Measurements from ENCODE around the gene PTH1R.

PTH1R gene

GRCh38 chr3:46844881-46845312, 32.6 kb upstream of the PTH1R start:
- no peaks in the 10 kb centered on the region for H3K9me3 ChIP-seq (ENCODE audit: control insufficient read depth, low read length)
- H3K36me3 ChIP-seq (ENCODE audit: control insufficient read depth, insufficient read depth, low read length): no peaks in the 10 kb centered on the region
- no peak overlapping the region for H3K9ac ChIP-seq (ENCODE audit: low read length)
- H3K4me1 ChIP-seq (ENCODE audit: control insufficient read depth, insufficient read depth, low read length): peaks cover 13% of the 10 kb centered on the region
- H3K4me3 ChIP-seq (ENCODE audit: low read length): no peak overlapping the region
- H3K27me3 ChIP-seq (ENCODE audit: control insufficient read depth, insufficient read depth, low read length): peaks cover 15% of the 10 kb centered on the region

- Histone ChIP-seq H3K9ac (ENCODE audit: low read length) (peak overlapping the region; percentile 55), H3K4me3 (ENCODE audit: low read length) (no peak overlapping the region), H3K36me3 (ENCODE audit: control insufficient read depth, insufficient read depth, low read length) (no peaks in the 10 kb centered on the region), H3K9me3 (ENCODE audit: control insufficient read depth, low read length) (no peaks in the 10 kb centered on the region), H3K27me3 (ENCODE audit: control insufficient read depth, insufficient read depth, low read length) (peaks cover 15% of the 10 kb centered on the region), H3K4me1 (ENCODE audit: control insufficient read depth, insufficient read depth, low read length) (peaks cover 13% of the 10 kb centered on the region)
Observed at GRCh38 chr3:46845397-46845859, 32.1 kb upstream of the PTH1R start.

GRCh38 chr3:46845860-46846623, 31.5 kb upstream of the PTH1R start:
- peak overlapping the region; percentile 55 for H3K9ac ChIP-seq (ENCODE audit: low read length)
- peaks cover 15% of the 10 kb centered on the region for H3K27me3 ChIP-seq (ENCODE audit: control insufficient read depth, insufficient read depth, low read length)
- peaks cover 13% of the 10 kb centered on the region for H3K4me1 ChIP-seq (ENCODE audit: control insufficient read depth, insufficient read depth, low read length)
- H3K36me3 ChIP-seq (ENCODE audit: control insufficient read depth, insufficient read depth, low read length): no peaks in the 10 kb centered on the region
- no peak overlapping the region for H3K4me3 ChIP-seq (ENCODE audit: low read length)
- no peaks in the 10 kb centered on the region for H3K9me3 ChIP-seq (ENCODE audit: control insufficient read depth, low read length)

- Histone ChIP-seq H3K27me3 (ENCODE audit: control insufficient read depth, insufficient read depth, low read length) (peaks cover 15% of the 10 kb centered on the region), H3K4me3 (ENCODE audit: low read length) (no peak overlapping the region), H3K9me3 (ENCODE audit: control insufficient read depth, low read length) (no peaks in the 10 kb centered on the region), H3K36me3 (ENCODE audit: control insufficient read depth, insufficient read depth, low read length) (no peaks in the 10 kb centered on the region), H3K4me1 (ENCODE audit: control insufficient read depth, insufficient read depth, low read length) (peaks cover 13% of the 10 kb centered on the region), H3K9ac (ENCODE audit: low read length) (peak overlapping the region; percentile 53)
Observed at GRCh38 chr3:46846624-46847542, 30.6 kb upstream of the PTH1R start.

GRCh38 chr3:46847744-46848143, 29.8 kb upstream of the PTH1R start:
- Histone ChIP-seq H3K9ac (ENCODE audit: low read length) (no peak overlapping the region), H3K4me3 (ENCODE audit: low read length) (no peak overlapping the region), H3K36me3 (ENCODE audit: control insufficient read depth, insufficient read depth, low read length) (no peaks in the 10 kb centered on the region), H3K27me3 (ENCODE audit: control insufficient read depth, insufficient read depth, low read length) (peaks cover 15% of the 10 kb centered on the region), H3K4me1 (ENCODE audit: control insufficient read depth, insufficient read depth, low read length) (peaks cover 13% of the 10 kb centered on the region), H3K9me3 (ENCODE audit: control insufficient read depth, low read length) (no peaks in the 10 kb centered on the region)

- peaks cover 13% of the 10 kb centered on the region for H3K4me1 ChIP-seq (ENCODE audit: control insufficient read depth, insufficient read depth, low read length)
- H3K27me3 ChIP-seq (ENCODE audit: control insufficient read depth, insufficient read depth, low read length): peaks cover 15% of the 10 kb centered on the region
- no peaks in the 10 kb centered on the region for H3K9me3 ChIP-seq (ENCODE audit: control insufficient read depth, low read length)
- no peak overlapping the region for H3K9ac ChIP-seq (ENCODE audit: low read length)
- no peaks in the 10 kb centered on the region for H3K36me3 ChIP-seq (ENCODE audit: control insufficient read depth, insufficient read depth, low read length)
- H3K4me3 ChIP-seq (ENCODE audit: low read length): no peak overlapping the region
Observed at GRCh38 chr3:46848271-46849044, 29.1 kb upstream of the PTH1R start.

- H3K4me1 ChIP-seq (ENCODE audit: control insufficient read depth, insufficient read depth, low read length): peaks cover 13% of the 10 kb centered on the region
- no peaks in the 10 kb centered on the region for H3K9me3 ChIP-seq (ENCODE audit: control insufficient read depth, low read length)
- H3K36me3 ChIP-seq (ENCODE audit: control insufficient read depth, insufficient read depth, low read length): no peaks in the 10 kb centered on the region
- H3K9ac ChIP-seq (ENCODE audit: low read length): no peak overlapping the region
- no peak overlapping the region for H3K4me3 ChIP-seq (ENCODE audit: low read length)
- peaks cover 15% of the 10 kb centered on the region for H3K27me3 ChIP-seq (ENCODE audit: control insufficient read depth, insufficient read depth, low read length)
Observed at GRCh38 chr3:46849045-46849631, 28.4 kb upstream of the PTH1R start.

GRCh38 chr3:46849686-46850467, 27.6 kb upstream of the PTH1R start:
- Histone ChIP-seq H3K9me3 (ENCODE audit: control insufficient read depth, low read length) (no peaks in the 10 kb centered on the region), H3K9ac (ENCODE audit: low read length) (no peak overlapping the region), H3K4me3 (ENCODE audit: low read length) (no peak overlapping the region), H3K4me1 (ENCODE audit: control insufficient read depth, insufficient read depth, low read length) (peaks cover 13% of the 10 kb centered on the region), H3K36me3 (ENCODE audit: control insufficient read depth, insufficient read depth, low read length) (no peaks in the 10 kb centered on the region), H3K27me3 (ENCODE audit: control insufficient read depth, insufficient read depth, low read length) (peaks cover 14% of the 10 kb centered on the region)

GRCh38 chr3:46850468-46850779, 27.1 kb upstream of the PTH1R start:
- Histone ChIP-seq H3K4me3 (ENCODE audit: low read length) (no peak overlapping the region), H3K36me3 (ENCODE audit: control insufficient read depth, insufficient read depth, low read length) (no peaks in the 10 kb centered on the region)

GRCh38 chr3:46851364-46852333, 25.9 kb upstream of the PTH1R start:
- Histone ChIP-seq H3K9me3 (ENCODE audit: control insufficient read depth, low read length) (no peaks in the 10 kb centered on the region), H3K9ac (ENCODE audit: low read length) (no peak overlapping the region), H3K4me1 (ENCODE audit: control insufficient read depth, insufficient read depth, low read length) (peaks cover under 1% of the 10 kb centered on the region), H3K27me3 (ENCODE audit: control insufficient read depth, insufficient read depth, low read length) (peaks cover 3% of the 10 kb centered on the region), H3K36me3 (ENCODE audit: control insufficient read depth, insufficient read depth, low read length) (no peaks in the 10 kb centered on the region), H3K4me3 (ENCODE audit: low read length) (no peak overlapping the region)

More at GRCh38 chr3:46850468-46850779, 27.1 kb upstream of the PTH1R start:
- Histone ChIP-seq H3K9me3 (ENCODE audit: control insufficient read depth, low read length) (no peaks in the 10 kb centered on the region), H3K27me3 (ENCODE audit: control insufficient read depth, insufficient read depth, low read length) (peaks cover 8% of the 10 kb centered on the region), H3K9ac (ENCODE audit: low read length) (no peak overlapping the region), H3K4me1 (ENCODE audit: control insufficient read depth, insufficient read depth, low read length) (peaks cover 10% of the 10 kb centered on the region)

All from mucosa of stomach (tissue), 1 donor.